DOHH2 (cell line): ENCODE data around the gene CFAP119.

Source experiments
- H3F3A ChIP-seq: fragments of 200-600 bp; sonication (generic), shearing (Covaris generic); 2 replicates; pipeline ENCODE4 v1.6.0; 2016; ENCODE audit warnings: antibody characterized with exemption, mild to moderate bottlenecking; ENCODE audit not compliant: control insufficient read depth, insufficient read depth
- H3K27ac ChIP-seq: fragments of 200-600 bp; sonication (generic); 2 replicates; pipeline ENCODE4 v1.5.1; 2014; ENCODE audit warnings: low read depth, mild to moderate bottlenecking, low read length, moderate library complexity
- H3K27me3 ChIP-seq: fragments of 200-600 bp; sonication (generic); 2 replicates; pipeline ENCODE4 v1.6.1; 2014; ENCODE audit warnings: mild to moderate bottlenecking, low read length, mixed read lengths; ENCODE audit not compliant: control insufficient read depth
- H3K36me3 ChIP-seq: fragments of 200-600 bp; sonication (generic); 2 replicates; pipeline ENCODE4 v1.6.1; 2014; ENCODE audit warnings: mild to moderate bottlenecking, low read length, moderate library complexity, mixed read lengths; ENCODE audit not compliant: control insufficient read depth
- H3K4me1 ChIP-seq: fragments of 200-600 bp; sonication (generic); 2 replicates; pipeline ENCODE4 v1.6.1; 2014; ENCODE audit warnings: mild to moderate bottlenecking, low read length, mixed read lengths; ENCODE audit not compliant: control insufficient read depth
- H3K4me2 ChIP-seq: fragments of 200-600 bp; sonication (generic); 2 replicates; pipeline ENCODE4 v1.6.0; 2014; ENCODE audit warnings: mild to moderate bottlenecking, low read length, moderate library complexity
- H3K4me3 ChIP-seq: fragments of 200-600 bp; sonication (generic); 2 replicates; pipeline ENCODE4 v1.5.1; 2014; ENCODE audit warnings: mild to moderate bottlenecking, low read length, mixed read lengths
- H3K79me2 ChIP-seq: fragments of 200-600 bp; sonication (generic); 2 replicates; pipeline ENCODE4 v1.6.1; 2014; ENCODE audit warnings: mild to moderate bottlenecking, low read length, mixed read lengths; ENCODE audit not compliant: control insufficient read depth
- H3K9me2 ChIP-seq: fragments of 200-600 bp; sonication (generic); replicated peaks from 2 replicates; pipeline ENCODE4 v1.6.1; 2014; ENCODE audit warnings: mild to moderate bottlenecking, low read length, mixed read lengths; ENCODE audit not compliant: control insufficient read depth
- H3K9me3 ChIP-seq: fragments of 200-600 bp; sonication (generic); 2 replicates; pipeline ENCODE4 v1.6.1; 2014; ENCODE audit warnings: antibody characterized with exemption, low read length, mixed read lengths; ENCODE audit not compliant: control insufficient read depth, insufficient read depth
- H4K20me1 ChIP-seq: fragments of 200-600 bp; sonication (generic); 2 replicates; pipeline ENCODE4 v1.6.0; 2014; ENCODE audit warnings: low read depth, mild to moderate bottlenecking, antibody characterized with exemption, low read length, moderate library complexity; ENCODE audit not compliant: control insufficient read depth, insufficient read depth
- EZH2phosphoT487 ChIP-seq: fragments of 200-600 bp; sonication (generic); IDR thresholded peaks from 2 replicates; pipeline ENCODE4 v1.6.1; 2017; ENCODE audit warnings: borderline replicate concordance, mild to moderate bottlenecking, antibody characterized with exemption, low read length, moderate library complexity, mixed read lengths
- TF ChIP-seq, protein P1 (sequence below): fragments of 200-600 bp; sonication (generic); IDR thresholded peaks from one replicate; pipeline ENCODE4 v1.5.1; 2014; ENCODE audit warnings: antibody characterized with exemption, mild to moderate bottlenecking, low read depth, low read length; ENCODE audit not compliant: poor library complexity, severe bottlenecking

CFAP119 gene

DNA sequence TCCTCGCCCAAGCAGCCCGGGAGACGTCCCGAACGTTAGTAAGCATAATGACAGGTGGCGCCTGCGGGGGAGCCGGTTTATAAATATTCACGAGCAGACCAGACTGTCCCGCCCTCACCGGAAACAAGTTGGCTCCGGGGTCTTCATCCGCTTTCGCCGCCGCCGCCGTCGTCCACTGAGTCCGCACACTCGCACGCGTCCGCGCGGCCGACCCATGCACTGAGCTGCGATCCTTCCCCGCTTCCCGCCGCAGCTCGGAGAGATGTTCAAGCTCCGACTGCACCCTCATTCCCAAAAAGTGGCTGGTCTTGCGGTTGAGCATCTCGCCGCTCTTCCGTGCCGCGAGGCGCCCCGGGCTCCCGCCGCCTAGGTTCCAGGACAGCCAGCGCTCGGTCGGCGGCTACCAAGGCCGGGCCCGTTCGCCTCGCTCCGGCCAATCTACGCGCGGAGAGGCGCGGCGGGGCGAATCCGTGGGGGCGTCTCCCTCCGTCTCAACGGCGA is 385 bp downstream of the CFAP119 start:
- peak overlapping the region; percentile 85 for H3K4me2 ChIP-seq
- H3F3A ChIP-seq: peaks cover 18% of the 10 kb centered on the region
- peaks cover 43% of the 10 kb centered on the region for H3K4me1 ChIP-seq
- no peaks in the 10 kb centered on the region for H3K9me2 ChIP-seq
- peak overlapping the region; percentile 91 for H3K4me3 ChIP-seq
- H3K36me3 ChIP-seq: peaks cover 83% of the 10 kb centered on the region
- peak overlapping the region; percentile 84 for H3K27ac ChIP-seq
- no peaks in the 10 kb centered on the region for H3K9me3 ChIP-seq
- H3K27me3 ChIP-seq: no peaks in the 10 kb centered on the region
- H4K20me1 ChIP-seq: peaks cover 4% of the 10 kb centered on the region; the same call in 1 of the 2 replicates
- H3K79me2 ChIP-seq: peaks cover 49% of the 10 kb centered on the region
- TF ChIP-seq EZH2phosphoT487: no peak
- TF ChIP-seq, protein P1, sequence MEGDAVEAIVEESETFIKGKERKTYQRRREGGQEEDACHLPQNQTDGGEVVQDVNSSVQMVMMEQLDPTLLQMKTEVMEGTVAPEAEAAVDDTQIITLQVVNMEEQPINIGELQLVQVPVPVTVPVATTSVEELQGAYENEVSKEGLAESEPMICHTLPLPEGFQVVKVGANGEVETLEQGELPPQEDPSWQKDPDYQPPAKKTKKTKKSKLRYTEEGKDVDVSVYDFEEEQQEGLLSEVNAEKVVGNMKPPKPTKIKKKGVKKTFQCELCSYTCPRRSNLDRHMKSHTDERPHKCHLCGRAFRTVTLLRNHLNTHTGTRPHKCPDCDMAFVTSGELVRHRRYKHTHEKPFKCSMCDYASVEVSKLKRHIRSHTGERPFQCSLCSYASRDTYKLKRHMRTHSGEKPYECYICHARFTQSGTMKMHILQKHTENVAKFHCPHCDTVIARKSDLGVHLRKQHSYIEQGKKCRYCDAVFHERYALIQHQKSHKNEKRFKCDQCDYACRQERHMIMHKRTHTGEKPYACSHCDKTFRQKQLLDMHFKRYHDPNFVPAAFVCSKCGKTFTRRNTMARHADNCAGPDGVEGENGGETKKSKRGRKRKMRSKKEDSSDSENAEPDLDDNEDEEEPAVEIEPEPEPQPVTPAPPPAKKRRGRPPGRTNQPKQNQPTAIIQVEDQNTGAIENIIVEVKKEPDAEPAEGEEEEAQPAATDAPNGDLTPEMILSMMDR: no peak

DNA sequence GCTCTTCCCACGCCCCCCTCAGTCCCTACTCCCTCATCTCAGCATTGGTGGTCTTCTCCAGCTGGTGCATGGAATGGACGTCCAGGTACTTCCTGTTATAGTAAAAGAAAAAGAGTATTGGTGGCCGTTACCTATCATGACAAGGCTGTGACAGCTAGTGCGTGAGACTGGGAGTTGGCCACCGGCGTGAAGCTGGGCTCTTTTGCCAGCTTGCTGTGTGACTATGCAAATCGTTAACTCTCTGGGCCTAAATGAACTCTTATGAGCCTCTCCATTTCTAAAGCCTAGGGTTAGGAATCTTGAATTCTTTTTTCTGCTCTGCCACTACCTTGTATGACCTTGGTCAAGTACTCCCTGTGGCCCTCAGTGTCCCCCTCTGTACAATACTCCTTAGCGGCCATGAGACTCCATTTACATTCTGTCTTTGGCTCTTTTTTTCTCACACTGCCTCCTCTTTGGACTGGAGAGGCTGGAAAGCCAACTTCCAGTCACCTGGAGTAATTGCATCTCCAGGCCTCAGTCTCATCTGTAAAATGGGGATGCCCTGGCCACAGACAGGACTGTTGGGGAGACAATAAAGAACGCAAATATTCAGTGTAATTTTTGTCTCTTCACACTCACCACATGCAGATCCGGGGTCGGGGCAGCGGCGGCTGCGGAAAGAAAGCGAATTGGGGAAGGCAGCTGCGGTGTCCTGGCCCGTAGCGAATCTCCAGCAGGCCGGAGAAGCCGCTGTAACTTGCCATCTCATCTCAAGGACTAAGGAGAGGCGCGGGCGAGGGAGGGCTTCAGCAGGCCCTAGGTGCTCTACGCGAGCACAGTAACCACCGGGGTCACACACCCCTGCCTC is 1.1 kb downstream of the CFAP119 start:
- TF ChIP-seq EZH2phosphoT487: no peak
- TF ChIP-seq, protein P1: no peak
- Histone ChIP-seq H3K27ac (peak overlapping the region; percentile 84), H3K36me3 (peaks cover 83% of the 10 kb centered on the region), H3K4me2 (peak overlapping the region; percentile 85), H4K20me1 (peaks cover 4% of the 10 kb centered on the region; the same call in 1 of the 2 replicates), H3K4me1 (peaks cover 43% of the 10 kb centered on the region), H3K9me2 (no peaks in the 10 kb centered on the region), H3K9me3 (no peaks in the 10 kb centered on the region), H3K79me2 (peaks cover 49% of the 10 kb centered on the region), H3K4me3 (peak overlapping the region; percentile 91), H3K27me3 (no peaks in the 10 kb centered on the region), H3F3A (peaks cover 18% of the 10 kb centered on the region)

DNA sequence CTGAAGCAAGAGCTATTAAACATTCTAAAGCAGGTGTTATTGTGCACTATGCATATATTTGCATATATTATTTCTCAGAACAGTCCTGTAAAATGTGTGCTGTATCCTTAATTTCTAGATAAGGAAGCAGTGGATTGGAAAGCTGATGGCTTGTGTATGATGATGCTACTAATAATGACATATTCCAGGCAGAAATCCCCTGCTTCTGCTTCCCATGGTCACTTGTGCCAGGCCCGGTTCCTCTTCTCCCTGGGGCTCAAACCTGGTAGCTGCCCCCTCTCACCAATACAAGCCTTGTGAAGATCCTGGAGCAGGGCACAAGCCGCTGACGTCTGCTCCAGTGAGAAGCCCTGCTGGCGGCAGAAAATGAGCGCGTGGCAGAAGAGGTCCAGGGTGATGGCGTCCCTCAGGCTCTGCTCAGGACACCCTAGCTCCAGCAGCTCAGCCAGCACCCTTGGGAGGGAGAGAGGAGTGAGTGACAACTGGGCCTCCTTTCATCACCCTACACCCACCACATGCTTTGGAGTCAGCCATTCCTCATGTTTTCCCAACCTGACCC is 1.8 kb downstream of the CFAP119 start:
- Histone ChIP-seq H3K4me2 (peak overlapping the region; percentile 85), H3K79me2 (peaks cover 49% of the 10 kb centered on the region), H3K27ac (peak overlapping the region; percentile 84), H3K9me3 (no peaks in the 10 kb centered on the region), H3K9me2 (no peaks in the 10 kb centered on the region), H3F3A (peaks cover 18% of the 10 kb centered on the region), H3K4me1 (peaks cover 43% of the 10 kb centered on the region), H3K4me3 (peak overlapping the region; percentile 91), H3K27me3 (no peaks in the 10 kb centered on the region), H4K20me1 (peaks cover 4% of the 10 kb centered on the region; the same call in 1 of the 2 replicates), H3K36me3 (peaks cover 77% of the 10 kb centered on the region)
- TF ChIP-seq, protein P1: no peak
- no peak for TF ChIP-seq EZH2phosphoT487
